HG02970 (cell line): Measurements from ENCODE around the gene PMEL.

ENCODE experiments used
- ATAC-seq: cut with Tn5 transposase; IDR thresholded peaks from one replicate; pipeline ENCODE4 v1.9.1; 2021; ENCODE audit warnings: mild to moderate bottlenecking, moderate library complexity, moderate number of reproducible peaks; ENCODE audit not compliant: unreplicated experiment, low FRiP score

PMEL gene

GRCh38 chr12:55946553-55946952 lies 19.3 kb downstream of the PMEL start:
- no peak for ATAC-seq

GRCh38 chr12:55942577-55943136 lies 23.2 kb downstream of the PMEL start:
- ATAC-seq: no peak

GRCh38 chr12:55942055-55942454 lies 23.8 kb downstream of the PMEL start:
- no peak for ATAC-seq

GRCh38 chr12:55940065-55940732 lies 25.6 kb downstream of the PMEL start:
- no peak for ATAC-seq

- ATAC-seq: no peak
These were observed 26.9 kb downstream of the PMEL start for GRCh38 chr12:55938826-55939501.

GRCh38 chr12:55937981-55938380 lies 27.9 kb downstream of the PMEL start:
- no peak for ATAC-seq

GRCh38 chr12:55935738-55936151 lies 30.1 kb downstream of the PMEL start:
- ATAC-seq: no peak

GRCh38 chr12:55934773-55935172 lies 31.1 kb downstream of the PMEL start:
- ATAC-seq: no peak

GRCh38 chr12:55933799-55934742 lies 31.8 kb downstream of the PMEL start:
- no peak for ATAC-seq

GRCh38 chr12:55933169-55933798 lies 32.6 kb downstream of the PMEL start:
- no peak for ATAC-seq

- no peak for ATAC-seq
These were observed 33.3 kb downstream of the PMEL start for GRCh38 chr12:55932551-55932910.

- ATAC-seq: no peak
These were observed 33.9 kb downstream of the PMEL start for GRCh38 chr12:55931780-55932550.

GRCh38 chr12:55931317-55931779 lies 34.5 kb downstream of the PMEL start:
- ATAC-seq: no peak

- no peak for ATAC-seq
These were observed 35.0 kb downstream of the PMEL start, which contains the start of gene DGKA for GRCh38 chr12:55930771-55931316. Gene DGKA, plus strand, starts transcription at chr12:55931162. Its CDS starts 5,342 bp downstream, at chr12:55936504.

GRCh38 chr12:55929306-55929791 lies 36.5 kb downstream of the PMEL start:
- ATAC-seq: no peak

GRCh38 chr12:55927588-55928502 lies 38.0 kb downstream of the PMEL start, which contains the start of gene PYM1:
Gene PYM1, minus strand, starts transcription at chr12:55927894. Its CDS starts 133 bp downstream, at chr12:55927761.
- ATAC-seq: peak; percentile 33

- ATAC-seq: peak; percentile 46
These were observed 38.9 kb downstream of the PMEL start for GRCh38 chr12:55926738-55927587.
